Measurements from ENCODE around the gene ZSCAN5B.
A peak's percentile ranks its signal among the peaks of the same experiment; 100 is the strongest.
"Not testable (repeated sequence)": the region's sequence is repeated elsewhere in the genome, so short reads cannot be mapped to it uniquely, and the experiment has no call there.

ZSCAN5B gene

GRCh38 chr19:56156768-56157167, 40.8 kb downstream of the ZSCAN5B start:
- no peak overlapping the region for H3K4me3 ChIP-seq (ENCODE audit: low read depth, low read length)
- peaks cover 39% of the 10 kb centered on the region for H3K36me3 ChIP-seq (ENCODE audit: control insufficient read depth, insufficient read depth, low read length)
- no peaks in the 10 kb centered on the region for H3K9me3 ChIP-seq (ENCODE audit: control insufficient read depth, insufficient read depth, low read length)
- H3K4me1 ChIP-seq (ENCODE audit: control insufficient read depth, insufficient read depth, low read length), result peaks cover 15% of the 10 kb centered on the region
- no peaks in the 10 kb centered on the region for H3K27me3 ChIP-seq (ENCODE audit: control insufficient read depth, insufficient read depth, low read length)
- no peak overlapping the region for H3K27ac ChIP-seq (ENCODE audit: low read depth, low read length)
- no peak overlapping the region for H3K9ac ChIP-seq (ENCODE audit: low read depth, low read length)

- no peak overlapping the region for H3K27ac ChIP-seq (ENCODE audit: low read depth, low read length)
Measured at GRCh38 chr19:56155124-56155687, 42.4 kb downstream of the ZSCAN5B start.

GRCh38 chr19:56153507-56153906, 44.1 kb downstream of the ZSCAN5B start:
- H3K4me1 ChIP-seq (ENCODE audit: control insufficient read depth, insufficient read depth, low read length), result peaks cover 15% of the 10 kb centered on the region
- no peaks in the 10 kb centered on the region for H3K9me3 ChIP-seq (ENCODE audit: control insufficient read depth, insufficient read depth, low read length)
- no peaks in the 10 kb centered on the region for H3K27me3 ChIP-seq (ENCODE audit: control insufficient read depth, insufficient read depth, low read length)
- H3K27ac ChIP-seq (ENCODE audit: low read depth, low read length), result peak overlapping the region; percentile 47
- H3K36me3 ChIP-seq (ENCODE audit: control insufficient read depth, insufficient read depth, low read length), result peaks cover 31% of the 10 kb centered on the region
- H3K4me3 ChIP-seq (ENCODE audit: low read depth, low read length), result no peak overlapping the region
- no peak overlapping the region for H3K9ac ChIP-seq (ENCODE audit: low read depth, low read length)

More at GRCh38 chr19:56155124-56155687, 42.4 kb downstream of the ZSCAN5B start:
- Histone ChIP-seq H3K9ac (ENCODE audit: low read depth, low read length) (no peak overlapping the region), H3K4me3 (ENCODE audit: low read depth, low read length) (no peak overlapping the region), H3K9me3 (ENCODE audit: control insufficient read depth, insufficient read depth, low read length) (no peaks in the 10 kb centered on the region), H3K27me3 (ENCODE audit: control insufficient read depth, insufficient read depth, low read length) (no peaks in the 10 kb centered on the region), H3K36me3 (ENCODE audit: control insufficient read depth, insufficient read depth, low read length) (peaks cover 36% of the 10 kb centered on the region), H3K4me1 (ENCODE audit: control insufficient read depth, insufficient read depth, low read length) (peaks cover 15% of the 10 kb centered on the region)

- peaks cover 35% of the 10 kb centered on the region for H3K36me3 ChIP-seq (ENCODE audit: control insufficient read depth, insufficient read depth, low read length)
- no peaks in the 10 kb centered on the region for H3K9me3 ChIP-seq (ENCODE audit: control insufficient read depth, insufficient read depth, low read length)
- H3K27ac ChIP-seq (ENCODE audit: low read depth, low read length), result peak overlapping the region; percentile 47
- peaks cover 15% of the 10 kb centered on the region for H3K4me1 ChIP-seq (ENCODE audit: control insufficient read depth, insufficient read depth, low read length)
- H3K9ac ChIP-seq (ENCODE audit: low read depth, low read length), result no peak overlapping the region
- no peak overlapping the region for H3K4me3 ChIP-seq (ENCODE audit: low read depth, low read length)
- H3K27me3 ChIP-seq (ENCODE audit: control insufficient read depth, insufficient read depth, low read length), result no peaks in the 10 kb centered on the region
Measured at GRCh38 chr19:56152644-56153043, 44.9 kb downstream of the ZSCAN5B start.

GRCh38 chr19:56150358-56150757, 47.2 kb downstream of the ZSCAN5B start:
- Histone ChIP-seq H3K9me3 (ENCODE audit: control insufficient read depth, insufficient read depth, low read length) (no peaks in the 10 kb centered on the region), H3K9ac (ENCODE audit: low read depth, low read length) (no peak overlapping the region), H3K27ac (ENCODE audit: low read depth, low read length) (no peak overlapping the region), H3K27me3 (ENCODE audit: control insufficient read depth, insufficient read depth, low read length) (no peaks in the 10 kb centered on the region), H3K4me3 (ENCODE audit: low read depth, low read length) (no peak overlapping the region), H3K36me3 (ENCODE audit: control insufficient read depth, insufficient read depth, low read length) (peaks cover 35% of the 10 kb centered on the region), H3K4me1 (ENCODE audit: control insufficient read depth, insufficient read depth, low read length) (peaks cover 15% of the 10 kb centered on the region)

GRCh38 chr19:56149656-56150038, 47.9 kb downstream of the ZSCAN5B start:
- Histone ChIP-seq H3K9ac (ENCODE audit: low read depth, low read length) (no peak overlapping the region), H3K4me1 (ENCODE audit: control insufficient read depth, insufficient read depth, low read length) (peaks cover 15% of the 10 kb centered on the region)

GRCh38 chr19:56148955-56149655, 48.5 kb downstream of the ZSCAN5B start:
- not testable (repeated sequence) for H3K9ac ChIP-seq (ENCODE audit: low read depth, low read length); H3K27ac ChIP-seq (ENCODE audit: low read depth, low read length); H3K27me3 ChIP-seq (ENCODE audit: control insufficient read depth, insufficient read depth, low read length); H3K9me3 ChIP-seq (ENCODE audit: control insufficient read depth, insufficient read depth, low read length); H3K4me3 ChIP-seq (ENCODE audit: low read depth, low read length)
- peaks cover 30% of the 10 kb centered on the region for H3K36me3 ChIP-seq (ENCODE audit: control insufficient read depth, insufficient read depth, low read length)
- peaks cover 15% of the 10 kb centered on the region for H3K4me1 ChIP-seq (ENCODE audit: control insufficient read depth, insufficient read depth, low read length)

More at GRCh38 chr19:56149656-56150038, 47.9 kb downstream of the ZSCAN5B start:
- Histone ChIP-seq H3K36me3 (ENCODE audit: control insufficient read depth, insufficient read depth, low read length) (peaks cover 30% of the 10 kb centered on the region), H3K27me3 (ENCODE audit: control insufficient read depth, insufficient read depth, low read length) (no peaks in the 10 kb centered on the region), H3K4me3 (ENCODE audit: low read depth, low read length) (no peak overlapping the region), H3K9me3 (ENCODE audit: control insufficient read depth, insufficient read depth, low read length) (no peaks in the 10 kb centered on the region), H3K27ac (ENCODE audit: low read depth, low read length) (no peak overlapping the region)

- Histone ChIP-seq H3K9ac (ENCODE audit: low read depth, low read length) (no peak overlapping the region), H3K27me3 (ENCODE audit: control insufficient read depth, insufficient read depth, low read length) (no peaks in the 10 kb centered on the region), H3K4me1 (ENCODE audit: control insufficient read depth, insufficient read depth, low read length) (peaks cover 6% of the 10 kb centered on the region), H3K27ac (ENCODE audit: low read depth, low read length) (no peak overlapping the region), H3K9me3 (ENCODE audit: control insufficient read depth, insufficient read depth, low read length) (no peaks in the 10 kb centered on the region), H3K4me3 (ENCODE audit: low read depth, low read length) (no peak overlapping the region), H3K36me3 (ENCODE audit: control insufficient read depth, insufficient read depth, low read length) (peaks cover 26% of the 10 kb centered on the region)
Measured at GRCh38 chr19:56148096-56148495, 49.5 kb downstream of the ZSCAN5B start.

GRCh38 chr19:56147307-56147706, 50.3 kb downstream of the ZSCAN5B start:
- Histone ChIP-seq H3K9ac (ENCODE audit: low read depth, low read length) (no peak overlapping the region), H3K27me3 (ENCODE audit: control insufficient read depth, insufficient read depth, low read length) (no peaks in the 10 kb centered on the region), H3K27ac (ENCODE audit: low read depth, low read length) (no peak overlapping the region), H3K4me3 (ENCODE audit: low read depth, low read length) (no peak overlapping the region), H3K4me1 (ENCODE audit: control insufficient read depth, insufficient read depth, low read length) (peaks cover 1% of the 10 kb centered on the region; the same call in 1 of the 2 replicates), H3K36me3 (ENCODE audit: control insufficient read depth, insufficient read depth, low read length) (peaks cover 26% of the 10 kb centered on the region), H3K9me3 (ENCODE audit: control insufficient read depth, insufficient read depth, low read length) (no peaks in the 10 kb centered on the region)

GRCh38 chr19:56146904-56147303, 50.7 kb downstream of the ZSCAN5B start:
- Histone ChIP-seq H3K27ac (ENCODE audit: low read depth, low read length) (no peak overlapping the region), H3K4me1 (ENCODE audit: control insufficient read depth, insufficient read depth, low read length) (peaks cover 6% of the 10 kb centered on the region; the same call in 1 of the 2 replicates), H3K9me3 (ENCODE audit: control insufficient read depth, insufficient read depth, low read length) (no peaks in the 10 kb centered on the region), H3K4me3 (ENCODE audit: low read depth, low read length) (no peak overlapping the region), H3K9ac (ENCODE audit: low read depth, low read length) (no peak overlapping the region), H3K36me3 (ENCODE audit: control insufficient read depth, insufficient read depth, low read length) (peaks cover 26% of the 10 kb centered on the region), H3K27me3 (ENCODE audit: control insufficient read depth, insufficient read depth, low read length) (no peaks in the 10 kb centered on the region)

- H3K27me3 ChIP-seq (ENCODE audit: control insufficient read depth, insufficient read depth, low read length), result no peaks in the 10 kb centered on the region
- H3K4me3 ChIP-seq (ENCODE audit: low read depth, low read length), result no peak overlapping the region
- peaks cover 8% of the 10 kb centered on the region; the same call in 1 of the 2 replicates for H3K4me1 ChIP-seq (ENCODE audit: control insufficient read depth, insufficient read depth, low read length)
- H3K27ac ChIP-seq (ENCODE audit: low read depth, low read length), result no peak overlapping the region
- H3K36me3 ChIP-seq (ENCODE audit: control insufficient read depth, insufficient read depth, low read length), result peaks cover 26% of the 10 kb centered on the region
- H3K9me3 ChIP-seq (ENCODE audit: control insufficient read depth, insufficient read depth, low read length), result no peaks in the 10 kb centered on the region
- no peak overlapping the region for H3K9ac ChIP-seq (ENCODE audit: low read depth, low read length)
Measured at GRCh38 chr19:56145698-56146097, 51.9 kb downstream of the ZSCAN5B start.

All from HUES48 (cell line).